Testis (tissue), 3 donors: Measurements from ENCODE around the gene SYNE1. TPM values are rescaled to one million over a fixed set of nuclear protein-coding genes. Genes with fewer than 3 reads are reported as not detected.

Experiments used
- DNase-seq: peaks from one replicate; pipeline ENCODE4 v3.0.0-alpha.2; 2019
- H3K27ac ChIP-seq, 2 donors: fragments of 200-600 bp; sonication (generic); one replicate each; pipeline ENCODE4 v1.5.1; 2019
- H3K27me3 ChIP-seq: fragments of 200-600 bp; sonication (generic); one replicate; pipeline ENCODE4 v1.5.1; 2019
- H3K36me3 ChIP-seq: fragments of 200-600 bp; sonication (generic); one replicate; pipeline ENCODE4 v1.5.1; 2017; ENCODE audit warnings: low read depth; ENCODE audit errors: missing control alignments
- H3K4me1 ChIP-seq: fragments of 200-600 bp; sonication (generic); one replicate; pipeline ENCODE4 v1.5.1; 2019
- H3K4me3 ChIP-seq, 2 donors: fragments of 200-600 bp; sonication (generic); one replicate each; pipeline ENCODE4 v1.5.1; 2017 to 2019
- H3K9me3 ChIP-seq: fragments of 200-600 bp; sonication (generic); one replicate; pipeline ENCODE4 v1.5.1; 2017
- POLR2A ChIP-seq: fragments of 450-650 bp; IDR thresholded peaks from one replicate; pipeline ENCODE4 v1.6.1; 2017; ENCODE audit warnings: antibody characterized with exemption, mild to moderate bottlenecking, moderate library complexity
- WGBS, 2 donors: methylation state at CpG; one replicate each; pipeline ENCODE4 v1.1.5; 2018; 5-methylcytosine and 5-hydroxymethylcytosine counted together
- intact Hi-C: fragments of 100-400 bp; cut with DNase I; formaldehyde crosslinking; loops from one replicate; pipeline ENCODE4 v1.15.1; 2023; ENCODE audit warnings: low total_unique reads
- polyA plus RNA-seq: library from polyadenylated mRNA; stranded (reverse); fragments of 350-450 nt; fragmentation: Illumina TruSeq; extraction: RNeasy Lipid Tissue Mini Kit (QIAGEN cat#74804); gene quantifications from one replicate; pipeline ENCODE4 v1.2.3, GENCODE V29; 2014; ENCODE audit warnings: low read depth, low replicate concordance; ENCODE audit not compliant: insufficient read depth
- total RNA-seq, 2 donors: library from RNA; depleted of rRNA; stranded (reverse); fragments of >200 nt; gene quantifications; one replicate each; pipeline ENCODE4 v1.2.3, GENCODE V29; 2016
- TF ChIP-seq, protein P1 (sequence below), 3 experiments: fragments of 450-650 bp in 2 of 3; fragments of 200-600 bp in 1 of 3; sonication (generic) in 1 of 3; IDR thresholded peaks; one replicate each; pipeline ENCODE4 v1.5.1; 2016 to 2019; ENCODE audit warnings: antibody characterized with exemption in 3 of 3, mild to moderate bottlenecking in 2 of 3, moderate library complexity in 1 of 3

SYNE1 gene
- total and polyA plus RNA-seq, 3 donors from 2014 or later, result 57.2 to 255 (median 228) TPM

DNA sequence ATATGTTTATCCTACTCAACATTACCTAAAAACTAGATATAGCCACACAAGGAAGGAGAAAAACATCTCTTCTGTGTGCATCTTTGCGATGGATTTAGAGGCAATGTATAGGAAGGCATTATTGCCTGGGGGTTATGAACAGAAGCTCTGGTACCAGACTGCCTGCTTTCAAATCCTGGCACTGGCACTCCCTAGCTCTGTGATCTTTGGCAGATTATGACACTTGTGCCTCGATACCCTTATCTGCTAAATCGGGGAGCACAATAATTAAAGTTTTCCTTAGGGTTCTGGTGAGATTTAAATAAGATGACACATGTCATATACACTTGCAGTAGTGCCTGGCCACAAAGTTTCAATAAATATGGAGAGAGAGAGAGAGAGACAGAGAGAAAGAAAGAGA, 53.3 kb downstream of the SYNE1 start:
- H3K9me3 ChIP-seq, result no peaks in the 10 kb centered on the region
- H3K36me3 ChIP-seq, result no peaks in the 10 kb centered on the region
- TF ChIP-seq, protein P1, sequence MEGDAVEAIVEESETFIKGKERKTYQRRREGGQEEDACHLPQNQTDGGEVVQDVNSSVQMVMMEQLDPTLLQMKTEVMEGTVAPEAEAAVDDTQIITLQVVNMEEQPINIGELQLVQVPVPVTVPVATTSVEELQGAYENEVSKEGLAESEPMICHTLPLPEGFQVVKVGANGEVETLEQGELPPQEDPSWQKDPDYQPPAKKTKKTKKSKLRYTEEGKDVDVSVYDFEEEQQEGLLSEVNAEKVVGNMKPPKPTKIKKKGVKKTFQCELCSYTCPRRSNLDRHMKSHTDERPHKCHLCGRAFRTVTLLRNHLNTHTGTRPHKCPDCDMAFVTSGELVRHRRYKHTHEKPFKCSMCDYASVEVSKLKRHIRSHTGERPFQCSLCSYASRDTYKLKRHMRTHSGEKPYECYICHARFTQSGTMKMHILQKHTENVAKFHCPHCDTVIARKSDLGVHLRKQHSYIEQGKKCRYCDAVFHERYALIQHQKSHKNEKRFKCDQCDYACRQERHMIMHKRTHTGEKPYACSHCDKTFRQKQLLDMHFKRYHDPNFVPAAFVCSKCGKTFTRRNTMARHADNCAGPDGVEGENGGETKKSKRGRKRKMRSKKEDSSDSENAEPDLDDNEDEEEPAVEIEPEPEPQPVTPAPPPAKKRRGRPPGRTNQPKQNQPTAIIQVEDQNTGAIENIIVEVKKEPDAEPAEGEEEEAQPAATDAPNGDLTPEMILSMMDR (IDR thresholded peaks at IDR 0.05), result no peak
- TF ChIP-seq POLR2A, result no peak
- H3K27me3 ChIP-seq, result no peaks in the 10 kb centered on the region
- DNase-seq, result no peak
- no peaks in the 10 kb centered on the region for H3K4me1 ChIP-seq
- no peak overlapping the region for H3K27ac ChIP-seq
- intact Hi-C loops, result no loop called here
- WGBS, 2 donors, result 83 to 86% methylated on average over 3 of the region's 3 CpGs
- no peak overlapping the region for H3K4me3 ChIP-seq

DNA sequence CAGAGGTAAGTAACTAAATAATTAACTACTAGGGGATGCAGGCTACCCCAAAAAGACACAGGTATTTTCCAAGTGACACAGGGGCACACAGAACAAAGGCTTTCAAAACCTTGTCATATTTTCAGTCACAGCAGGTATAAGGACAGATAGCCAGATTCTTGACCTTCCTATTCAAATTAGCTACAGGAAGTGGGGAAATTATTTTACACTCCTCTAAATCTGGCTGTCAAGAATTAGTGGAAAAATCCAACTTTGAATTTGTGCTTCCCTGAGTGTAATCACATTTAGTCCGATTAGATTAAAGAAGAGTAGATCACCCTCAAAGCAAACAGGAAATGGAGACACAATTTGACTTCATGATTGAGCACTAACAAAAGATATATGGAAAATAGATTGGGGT, 60.6 kb downstream of the SYNE1 start:
- 64 to 68% methylated on average over 1 of the region's 1 CpG for WGBS, 2 donors
- DNase-seq, result no peak
- Histone ChIP-seq H3K27ac (peak overlapping the region; percentile 7 to 54), H3K36me3 (no peaks in the 10 kb centered on the region), H3K27me3 (no peaks in the 10 kb centered on the region), H3K4me3 (no peak overlapping the region), H3K4me1 (peaks cover 9% of the 10 kb centered on the region), H3K9me3 (no peaks in the 10 kb centered on the region)
- TF ChIP-seq, protein P1 (IDR thresholded peaks at IDR 0.05), result no peak
- intact Hi-C loops, result no loop called here

DNA sequence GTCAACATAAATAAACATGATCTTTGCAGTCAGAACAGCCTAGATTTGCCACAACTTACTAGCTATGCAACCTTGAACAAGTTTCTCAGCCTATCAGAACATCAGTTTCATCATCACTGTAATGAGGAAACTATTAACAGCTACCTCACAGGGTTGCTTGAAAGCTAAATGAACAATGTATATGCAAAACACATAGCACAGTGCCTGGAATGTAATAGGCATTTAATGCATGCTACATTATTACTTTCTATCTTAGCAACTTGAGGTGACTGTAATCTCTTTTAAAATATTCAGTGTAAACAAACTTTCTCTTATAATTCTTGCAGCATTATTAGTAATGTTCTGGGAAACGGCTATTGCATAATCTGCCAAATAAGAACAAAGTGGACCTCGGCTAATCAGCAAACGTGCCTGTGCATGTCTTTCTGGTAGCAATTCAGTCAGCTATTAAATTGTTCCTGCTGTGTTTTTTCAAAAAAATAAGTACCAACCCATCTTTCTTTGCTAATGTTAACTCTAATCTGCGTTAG, 61.5 kb downstream of the SYNE1 start:
- Histone ChIP-seq H3K27ac (peak overlapping the region in 1 of 2 donors; percentile 54), H3K27me3 (no peaks in the 10 kb centered on the region), H3K4me3 (no peak overlapping the region), H3K9me3 (no peaks in the 10 kb centered on the region), H3K36me3 (no peaks in the 10 kb centered on the region), H3K4me1 (peaks cover 9% of the 10 kb centered on the region)
- TF ChIP-seq POLR2A, result no peak
- TF ChIP-seq, protein P1 (IDR thresholded peaks at IDR 0.05), result no peak
- 25 to 40% methylated on average over 4 of the region's 4 CpGs for WGBS, 2 donors
- DNase-seq, result peak; percentile 49
- intact Hi-C loops, result no loop called here

DNA sequence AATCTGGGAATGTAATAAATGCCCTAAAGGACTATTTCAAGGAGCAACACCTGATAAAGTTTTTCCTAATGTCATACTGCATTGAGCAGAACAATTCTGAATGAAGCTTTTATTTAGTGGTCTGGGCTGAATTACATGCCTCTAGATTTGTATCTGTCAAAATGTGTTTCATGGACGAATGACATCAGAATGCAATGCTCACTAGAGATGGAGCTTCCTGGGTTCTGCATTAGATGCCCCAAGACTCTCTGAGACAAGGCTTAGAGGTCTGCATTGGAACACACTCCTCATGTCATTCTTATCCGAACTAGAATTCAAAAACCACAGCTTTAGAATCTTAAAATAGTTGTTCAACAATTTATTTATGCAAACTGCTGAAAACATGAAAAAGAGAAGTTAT, 62.0 kb downstream of the SYNE1 start:
- peaks cover 9% of the 10 kb centered on the region for H3K4me1 ChIP-seq
- H3K4me3 ChIP-seq, result no peak overlapping the region
- TF ChIP-seq, protein P1 (IDR thresholded peaks at IDR 0.05), result no peak
- no peak for TF ChIP-seq POLR2A
- H3K27ac ChIP-seq, result no peak overlapping the region
- WGBS, 2 donors, result 42 to 44% methylated on average over 2 of the region's 2 CpGs
- H3K9me3 ChIP-seq, result no peaks in the 10 kb centered on the region
- intact Hi-C loops, result no loop called here
- H3K36me3 ChIP-seq, result no peaks in the 10 kb centered on the region
- no peak for DNase-seq
- H3K27me3 ChIP-seq, result no peaks in the 10 kb centered on the region

DNA sequence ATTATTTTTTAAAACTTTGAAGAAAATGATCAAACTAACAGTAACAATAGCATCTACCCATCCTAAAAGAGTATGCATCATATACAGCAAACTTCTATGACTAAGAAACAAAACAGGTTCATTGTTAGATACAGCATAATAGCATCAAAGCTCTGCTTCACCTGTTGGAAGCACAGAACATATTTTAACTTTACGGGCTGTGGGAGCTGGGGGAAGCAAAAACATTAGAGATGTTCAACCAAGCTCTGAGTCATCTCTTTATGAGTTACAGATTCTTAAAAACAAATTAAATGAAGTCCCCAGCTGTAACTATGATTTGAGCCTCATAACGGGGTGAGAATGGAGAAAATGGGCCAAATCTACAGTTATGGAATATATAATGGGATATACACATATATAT, 63.4 kb downstream of the SYNE1 start:
- DNase-seq, result no peak
- Histone ChIP-seq H3K27ac (no peak overlapping the region), H3K27me3 (no peaks in the 10 kb centered on the region), H3K9me3 (no peaks in the 10 kb centered on the region), H3K4me3 (no peak overlapping the region), H3K4me1 (peaks cover 9% of the 10 kb centered on the region), H3K36me3 (no peaks in the 10 kb centered on the region)
- WGBS, 2 donors, result 90 to 92% methylated on average over 2 of the region's 2 CpGs
- intact Hi-C loops, result no loop called here
- TF ChIP-seq, protein P1 (IDR thresholded peaks at IDR 0.05), result no peak
- no peak for TF ChIP-seq POLR2A
